MV-4-11 (cell line): ENCODE measurements around the gene MARF1.
"Not testable (repeated sequence)": the region's sequence is repeated elsewhere in the genome, so short reads cannot be mapped to it uniquely, and the experiment has no call there.

Source experiments
- DNase-seq: peaks from one replicate; lab custom pipeline; 2025; lab: John Stamatoyannopoulos, UW

Gene MARF1

DNA sequence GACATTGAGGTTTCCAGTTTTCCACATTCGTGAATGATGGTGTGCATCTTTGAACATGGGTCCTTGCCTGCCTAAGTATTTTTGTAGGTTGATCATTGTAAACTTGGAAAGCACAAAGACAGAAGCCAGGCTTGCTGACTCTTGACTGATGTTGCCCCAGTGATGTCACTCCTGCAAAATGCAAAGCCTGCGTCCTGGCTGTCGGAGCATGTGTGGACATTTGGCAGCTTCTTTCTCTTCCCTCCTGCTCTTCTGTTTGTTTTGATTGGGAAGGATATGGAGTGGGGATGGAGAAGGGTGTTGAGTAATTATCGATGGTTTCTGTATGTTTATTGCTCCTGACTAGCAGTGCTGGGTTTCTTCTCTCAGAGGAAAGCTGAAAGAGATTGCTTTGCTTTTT is 10.3 kb upstream of the MARF1 start:
- DNase-seq, result no peak

DNA sequence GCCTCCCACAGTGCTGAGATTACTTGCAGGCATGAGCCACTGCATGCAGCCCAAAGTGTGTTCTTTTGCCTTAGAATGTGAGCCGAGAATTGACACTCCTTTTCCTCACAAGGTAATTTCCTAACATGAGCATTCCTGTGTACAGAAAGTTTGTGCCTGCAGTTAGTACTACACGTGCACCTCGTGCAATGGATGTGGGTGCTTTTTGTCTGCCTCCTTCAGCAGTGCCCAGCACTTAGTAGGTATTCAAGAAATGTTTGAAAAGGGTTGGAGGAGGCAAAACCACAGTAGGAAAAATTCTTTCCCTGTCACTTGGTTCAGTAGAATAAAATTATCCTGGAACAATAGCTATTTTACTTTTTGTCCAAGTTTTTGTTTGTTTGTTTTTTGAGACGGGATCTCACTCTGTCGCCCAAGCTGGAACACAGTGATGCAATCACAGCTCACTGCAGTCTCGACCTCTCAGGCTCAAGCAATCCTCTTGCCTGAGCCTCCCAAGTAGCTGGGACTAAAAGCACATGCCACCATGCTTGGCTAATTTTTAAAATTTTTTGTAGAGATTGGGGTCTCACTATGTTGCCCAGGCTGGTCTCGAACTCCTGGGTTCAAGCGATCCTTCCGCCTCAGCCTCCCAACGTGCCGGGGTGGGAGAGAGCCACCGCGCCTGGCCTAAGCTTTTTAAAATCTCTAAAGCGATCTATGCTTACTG is 9.5 kb upstream of the MARF1 start:
- DNase-seq, result no peak

DNA sequence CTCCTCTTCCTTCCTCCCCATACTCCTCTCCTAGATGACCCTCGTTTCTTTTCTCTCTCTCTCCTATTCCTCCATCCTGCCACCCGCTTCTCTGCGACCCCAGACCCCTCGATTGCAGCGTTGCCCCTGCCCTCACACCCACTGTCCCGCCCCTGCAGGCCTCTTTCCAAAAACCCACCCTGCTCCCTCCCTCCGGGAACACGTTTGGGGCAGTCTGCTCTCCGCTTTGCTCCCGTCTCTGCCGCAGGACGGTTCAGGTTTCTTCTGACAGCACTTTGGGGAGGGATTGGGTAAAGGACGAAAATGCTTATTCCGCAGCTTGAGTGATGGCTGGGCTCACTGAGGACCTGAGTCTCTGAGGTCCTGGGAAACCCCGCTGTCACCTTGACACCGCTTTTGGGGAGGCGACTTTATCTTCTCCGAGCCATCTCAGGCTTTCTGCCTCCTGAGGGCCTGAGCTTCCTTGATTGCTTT is 7.8 kb upstream of the MARF1 start:
- DNase-seq, result no peak

DNA sequence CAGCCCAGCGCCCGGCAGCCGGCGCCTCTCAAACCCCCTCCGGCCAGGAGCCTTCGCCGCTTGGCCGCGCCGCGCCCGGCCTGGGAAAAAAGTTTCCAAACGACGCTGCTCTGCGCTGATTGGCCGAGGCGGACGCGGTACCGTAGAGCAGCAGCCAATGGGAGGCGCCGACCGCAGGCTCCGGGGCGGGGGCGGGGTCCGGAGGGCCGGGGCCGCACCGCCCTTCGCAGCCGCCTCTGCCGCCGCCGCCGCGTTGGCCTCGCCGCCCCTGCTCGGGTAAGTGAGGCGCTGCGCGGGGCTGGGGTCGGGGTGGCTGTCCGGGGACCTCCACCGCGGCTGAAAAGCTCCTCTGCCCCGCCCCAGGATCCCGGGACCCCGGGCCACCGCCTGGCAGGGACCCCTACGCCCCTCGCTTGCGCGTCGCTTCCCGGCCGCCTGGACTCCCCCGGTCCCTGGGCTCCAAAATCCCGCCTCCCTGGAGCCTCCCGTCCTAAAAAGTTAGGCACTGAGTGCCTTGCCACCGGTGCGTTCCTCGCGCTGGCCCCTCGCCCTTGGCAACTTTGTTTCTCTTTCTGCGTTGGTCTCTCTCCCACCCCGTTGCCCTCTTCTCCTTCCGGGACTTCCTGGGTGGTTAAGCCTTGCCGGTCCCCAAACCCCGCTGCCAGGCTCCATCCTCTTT is 7.2 kb upstream of the MARF1 start, which contains the start of gene NDE1:
Gene NDE1, plus strand, starts transcription at position 227 of the 679 bp plus-strand sequence. CDS start 14,534 bp downstream, outside the sequence.
- peak; percentile 79 for DNase-seq

DNA sequence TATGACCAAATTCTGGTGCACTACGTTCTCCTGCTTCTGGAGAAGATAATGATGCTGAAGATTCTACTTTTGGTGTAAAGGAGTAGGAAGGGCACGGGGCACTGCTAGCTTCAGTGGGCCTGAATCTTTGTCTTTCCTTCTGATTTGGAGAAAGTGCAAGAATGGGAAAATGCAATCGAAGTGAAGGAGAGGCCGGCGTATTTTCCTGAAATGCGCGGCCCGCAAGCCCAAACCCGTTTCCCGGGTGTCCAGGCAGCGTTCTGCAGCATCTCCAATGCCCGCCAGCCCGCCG is 6.7 kb upstream of the MARF1 start:
- no peak for DNase-seq

DNA sequence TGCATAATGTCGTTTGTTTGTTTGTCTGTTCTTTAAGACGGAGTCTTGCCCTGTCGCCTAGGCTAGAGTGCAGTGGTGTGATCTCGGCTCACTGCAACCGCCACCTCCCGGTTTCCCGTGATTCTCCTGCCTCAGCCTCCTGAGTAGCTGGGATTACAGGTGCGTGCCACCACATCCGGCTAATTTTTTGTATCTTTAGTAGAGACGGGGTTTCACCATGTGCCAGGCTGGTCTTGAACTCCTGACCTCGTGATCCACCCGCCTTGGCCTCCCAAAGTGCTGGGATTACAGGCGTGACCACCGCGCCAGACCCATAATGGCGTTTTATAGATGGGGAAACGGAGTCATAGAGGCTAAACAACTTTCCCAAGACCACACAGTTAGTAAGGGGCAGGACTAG is 6.4 kb upstream of the MARF1 start:
- DNase-seq, result not testable (repeated sequence)

DNA sequence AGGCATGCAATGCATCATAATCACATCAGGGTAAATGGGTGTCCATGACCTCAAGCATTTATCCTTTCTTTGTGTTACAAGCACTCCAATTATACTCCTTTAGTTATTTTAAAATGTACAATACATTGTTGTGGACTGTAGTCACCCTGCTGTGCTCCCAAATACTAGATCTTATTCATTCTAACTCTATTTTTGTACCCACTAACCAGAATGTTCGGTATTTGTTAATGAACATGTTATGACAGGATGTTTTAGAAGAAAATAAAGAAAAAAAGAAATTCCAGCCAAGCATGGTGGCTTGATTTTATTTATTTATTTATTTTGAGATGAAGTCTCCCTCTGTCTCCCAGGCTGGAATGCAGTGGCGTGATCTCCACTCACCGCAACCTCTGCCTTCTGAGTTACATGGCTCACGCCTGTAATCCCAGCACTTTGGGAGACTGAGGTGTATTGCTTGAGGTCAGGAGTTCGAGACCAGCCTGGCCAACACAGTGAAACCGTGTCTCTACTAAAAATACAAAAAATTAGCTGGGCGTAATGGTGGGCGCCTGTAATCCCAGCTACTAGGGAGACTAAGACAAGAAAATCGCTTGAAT is 5.3 kb upstream of the MARF1 start:
- no peak for DNase-seq

DNA sequence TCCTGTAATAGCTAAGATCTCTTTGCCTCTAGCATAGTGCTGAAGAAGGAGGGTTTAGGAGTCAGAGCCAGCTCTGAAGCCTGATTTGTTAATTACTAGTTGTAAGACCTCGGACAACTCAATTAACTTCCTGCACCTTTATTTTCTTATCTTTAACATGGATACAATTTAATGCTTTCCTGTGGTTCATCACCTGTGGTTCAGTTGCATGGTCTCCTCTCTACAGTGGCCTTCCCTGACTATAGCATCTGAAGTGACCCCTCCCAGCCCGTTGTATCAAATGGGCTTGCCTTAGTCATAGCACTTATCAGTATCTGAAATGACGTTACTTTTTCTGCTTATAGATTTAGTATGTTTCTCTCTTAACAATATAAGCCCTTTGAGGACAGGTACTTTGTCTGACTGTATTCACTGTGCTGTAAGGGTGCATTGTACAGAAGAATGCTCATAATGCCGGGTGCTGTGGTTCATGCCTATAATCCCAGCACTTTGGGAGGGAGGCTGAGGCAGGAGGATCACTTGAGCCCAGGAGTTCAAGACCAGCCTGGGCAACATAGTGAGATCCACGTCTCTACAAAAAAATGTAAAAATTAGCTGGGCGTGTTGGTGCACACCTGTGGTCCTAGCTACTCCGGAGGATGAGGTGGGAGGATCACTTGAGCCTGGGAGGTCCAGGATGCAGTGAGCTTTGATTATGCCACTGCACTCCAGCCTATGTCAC is 4.5 kb upstream of the MARF1 start:
- DNase-seq, result no peak

DNA sequence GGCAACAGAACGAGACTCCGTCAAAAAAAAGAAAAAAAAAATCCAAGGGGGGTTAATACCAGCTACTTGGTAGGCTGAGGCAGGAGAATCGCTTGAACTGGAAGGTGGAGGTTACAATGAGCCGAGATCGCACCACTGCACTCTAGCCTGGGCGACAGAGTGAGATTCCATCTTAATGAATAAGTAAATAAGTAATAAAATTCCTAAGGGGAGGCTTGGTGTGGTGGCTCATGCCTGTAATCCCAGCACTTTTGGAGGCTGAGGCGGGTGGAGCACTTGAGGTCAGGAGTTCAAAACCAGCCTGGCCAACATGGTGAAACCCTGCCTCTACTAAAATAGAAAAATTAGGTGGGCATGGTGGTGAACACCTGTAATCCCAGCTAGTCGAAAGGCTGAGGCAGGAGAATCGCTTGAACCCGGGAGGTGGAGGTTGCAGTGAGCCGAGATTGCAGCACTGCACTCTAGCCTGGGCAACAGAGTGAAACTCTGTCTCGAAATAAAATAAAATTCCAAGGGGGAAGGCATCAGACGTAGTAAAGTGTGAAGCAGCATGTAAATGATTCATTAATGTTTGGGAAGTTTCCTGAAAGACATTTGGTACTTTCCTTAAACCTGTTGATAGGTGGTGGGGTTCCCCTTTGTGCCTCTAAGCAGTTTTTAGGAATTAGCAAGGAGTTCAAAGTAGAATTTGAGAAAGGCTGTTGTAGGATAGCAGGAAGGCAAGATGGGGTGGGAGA is 3.8 kb upstream of the MARF1 start:
- not testable (repeated sequence) for DNase-seq

DNA sequence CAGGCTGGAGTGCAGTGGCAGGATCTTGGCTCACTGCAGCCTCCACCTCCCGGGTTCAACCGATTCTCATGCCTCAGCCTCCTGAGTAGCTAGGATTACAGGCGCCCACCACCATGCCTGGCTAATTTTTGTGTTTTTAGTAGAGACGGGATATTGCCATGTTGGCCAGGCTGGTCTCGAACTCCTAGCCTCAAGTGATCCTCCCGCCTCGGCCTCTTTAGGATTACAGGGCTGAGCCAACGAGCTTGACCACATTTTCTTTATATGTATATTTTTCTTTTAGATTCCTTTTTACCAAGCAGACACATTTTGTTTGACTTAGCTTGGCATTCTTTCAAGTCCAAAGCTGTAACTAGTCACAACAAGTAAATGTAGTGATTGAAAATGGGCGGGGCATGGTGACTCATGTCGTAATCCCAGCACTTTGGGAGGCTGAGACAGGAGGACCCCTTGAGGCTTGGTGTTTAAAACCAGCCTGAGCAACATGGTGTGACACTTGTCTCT is 2.1 kb upstream of the MARF1 start:
- peak; percentile 57 for DNase-seq

DNA sequence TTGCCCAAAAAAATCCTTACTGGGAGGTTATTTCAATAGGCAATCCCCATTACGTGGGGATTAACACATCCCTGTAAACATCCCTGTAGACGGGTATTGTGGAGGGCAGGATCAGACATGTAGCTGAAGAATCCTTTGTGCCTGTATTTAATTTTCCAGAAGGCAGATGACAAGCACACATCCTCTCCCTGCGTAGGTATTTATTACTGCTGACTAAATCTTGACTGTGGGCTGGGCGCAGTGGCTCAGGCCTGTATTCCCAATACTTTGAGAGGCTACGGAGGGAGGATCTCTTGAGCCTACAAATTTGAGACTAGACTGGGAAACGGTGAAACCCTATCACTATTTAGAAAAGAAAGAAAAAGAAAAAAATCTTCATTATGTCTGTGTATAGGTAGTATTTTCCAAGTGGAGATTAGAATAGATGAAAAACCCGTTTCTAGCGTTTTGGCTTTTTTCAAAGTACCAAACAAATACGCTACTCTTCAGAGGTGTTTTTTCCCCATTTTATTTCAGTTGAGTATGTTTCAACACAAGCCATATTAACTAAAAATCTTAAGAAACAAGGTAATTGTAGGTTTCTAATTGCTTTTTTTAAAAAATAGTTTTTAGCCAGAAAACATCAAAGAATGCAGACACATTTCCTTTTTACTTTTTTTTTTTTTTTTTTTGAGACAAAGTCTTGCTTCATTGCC is 1.5 kb upstream of the MARF1 start:
- DNase-seq, result no peak

DNA sequence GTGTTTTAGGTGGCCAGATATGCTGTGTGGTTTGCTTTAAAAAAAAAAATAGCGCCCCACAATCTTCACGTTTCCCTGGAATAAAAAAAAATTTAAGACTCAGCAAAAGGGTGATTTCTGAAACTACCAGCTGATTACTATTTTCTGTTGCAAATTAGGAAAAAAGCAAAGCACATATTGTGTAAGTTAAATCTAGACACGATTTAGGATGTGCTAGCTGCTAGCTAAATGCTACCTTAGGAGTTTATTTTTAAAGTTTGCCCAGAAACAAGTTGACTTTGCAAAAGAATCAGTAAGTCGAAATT is 944 bp upstream of the MARF1 start:
- DNase-seq, result no peak

DNA sequence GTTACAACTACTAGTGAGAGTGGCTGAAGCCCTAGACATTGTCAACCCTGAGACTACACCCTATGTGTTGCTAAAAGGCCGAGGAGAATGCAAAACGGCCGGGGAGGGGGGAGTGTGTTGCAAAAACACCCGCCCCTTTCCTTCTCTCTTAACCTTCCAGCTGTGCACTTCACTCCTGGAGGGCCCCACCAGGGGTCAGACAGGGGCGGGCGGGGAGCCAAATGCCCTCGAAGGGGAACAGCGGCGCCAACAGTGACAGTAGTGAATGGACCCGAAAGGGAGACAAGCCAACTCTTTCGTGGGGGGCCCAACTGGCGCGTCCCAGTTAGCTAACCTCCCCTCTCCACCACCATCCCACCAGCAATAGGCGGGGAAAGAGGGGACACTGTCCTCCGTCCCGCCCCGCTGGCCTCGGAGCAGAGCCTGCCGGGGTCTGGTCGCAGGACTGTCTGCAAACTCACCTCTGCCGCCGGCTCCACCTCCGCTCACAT is 352 bp downstream of the MARF1 start:
- peak; percentile 74 for DNase-seq

DNA sequence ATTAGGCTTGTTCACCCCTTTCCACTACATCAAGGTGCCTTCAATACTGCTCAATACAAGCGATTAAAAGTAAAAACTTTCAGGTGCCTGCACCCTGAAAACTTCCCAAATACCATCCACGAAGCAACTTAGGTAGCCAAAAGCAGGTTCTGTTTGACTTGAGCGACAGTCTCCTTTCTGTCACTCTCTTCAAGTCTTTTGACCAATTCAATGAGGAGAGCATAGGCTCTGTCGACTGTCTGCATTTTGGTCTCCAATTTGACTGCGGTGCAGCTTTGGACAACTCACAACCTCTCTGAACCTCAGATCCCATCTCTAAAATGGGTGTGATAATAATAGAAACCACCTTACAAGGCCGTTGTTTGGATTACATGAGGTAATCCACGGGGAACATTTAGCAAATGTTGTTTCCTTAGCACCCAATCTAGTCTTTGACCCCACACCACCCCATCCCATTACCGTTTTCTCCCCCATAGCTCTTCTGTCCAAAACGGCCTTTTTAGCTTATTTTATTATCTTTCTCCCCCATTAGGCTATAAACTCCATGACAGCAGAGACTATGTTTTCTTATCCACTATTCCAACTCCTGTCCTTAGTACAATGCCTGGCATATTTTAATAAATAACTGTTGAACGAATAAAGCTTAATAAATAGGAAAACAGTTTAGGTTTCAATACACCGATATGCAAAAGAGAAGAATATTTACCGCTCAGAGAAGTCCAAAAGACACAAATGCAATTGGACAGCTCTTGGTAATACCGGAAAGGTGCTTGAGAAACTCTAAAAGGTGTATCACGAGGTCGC is 999 bp downstream of the MARF1 start:
- DNase-seq, result no peak

DNA sequence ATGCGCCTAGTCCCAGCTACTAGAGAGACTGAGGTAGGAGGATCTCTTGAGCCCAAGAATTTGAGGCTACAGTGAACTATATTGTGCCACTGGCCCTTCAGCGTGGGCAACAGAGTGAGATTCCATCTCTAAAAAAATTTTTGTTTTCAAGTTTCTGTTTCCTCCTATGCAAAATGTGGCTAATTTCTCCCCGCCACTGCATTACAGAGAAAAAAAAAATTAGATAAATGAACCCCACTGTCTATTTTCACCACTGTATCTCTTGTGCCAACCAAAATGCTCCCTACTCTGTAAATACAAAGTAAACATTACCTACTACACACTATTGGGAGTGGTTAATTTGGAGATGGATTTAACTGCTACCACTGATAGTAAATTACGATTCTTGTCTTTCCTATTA is 2.0 kb downstream of the MARF1 start:
- no peak for DNase-seq

DNA sequence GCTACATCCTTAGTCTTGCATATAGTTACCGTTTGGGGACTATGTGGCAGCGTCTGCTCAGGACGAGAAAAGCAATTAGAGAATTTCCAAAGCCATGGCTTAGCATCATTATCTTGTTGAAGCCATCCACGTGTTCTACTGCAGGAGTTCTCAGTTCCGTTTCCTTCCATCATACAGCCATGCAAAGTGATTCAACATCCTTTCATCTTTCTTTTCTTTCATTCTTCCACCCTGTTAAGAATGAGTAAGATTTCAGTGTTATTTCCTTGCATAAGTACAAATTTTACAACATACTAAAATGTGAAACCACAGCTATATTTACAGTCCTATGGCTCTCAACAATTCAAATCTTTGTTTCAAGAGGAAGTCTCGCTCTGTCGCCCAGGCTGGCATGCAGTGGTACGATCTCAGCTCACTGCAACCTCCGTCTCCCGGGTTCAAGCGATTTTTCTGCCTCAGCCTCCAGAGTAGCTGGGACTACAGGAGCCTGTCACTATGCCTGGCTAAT is 3.8 kb downstream of the MARF1 start:
- peak; percentile 82 for DNase-seq

DNA sequence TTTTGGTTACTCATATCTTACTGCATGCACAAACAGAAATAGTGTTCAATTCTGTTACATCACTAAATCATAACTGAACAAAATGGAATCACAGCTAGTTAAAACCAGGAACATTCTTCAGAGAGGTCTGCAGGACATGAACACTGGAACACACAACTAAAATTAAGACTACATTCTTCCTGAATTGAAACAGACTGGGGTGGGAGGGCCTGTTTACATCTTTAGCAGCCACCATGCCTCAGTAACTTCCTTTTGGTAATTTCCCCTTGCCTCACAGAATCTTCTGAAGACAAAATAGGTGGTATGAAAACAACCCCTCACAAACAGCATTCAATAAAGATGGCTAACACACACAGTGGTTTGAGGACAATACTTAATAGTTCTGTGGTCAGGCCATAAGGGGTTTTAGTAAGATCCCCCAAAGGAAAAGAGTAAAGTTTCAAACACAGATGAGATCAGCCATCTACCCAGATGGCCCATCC is 6.5 kb downstream of the MARF1 start:
- DNase-seq, result no peak

DNA sequence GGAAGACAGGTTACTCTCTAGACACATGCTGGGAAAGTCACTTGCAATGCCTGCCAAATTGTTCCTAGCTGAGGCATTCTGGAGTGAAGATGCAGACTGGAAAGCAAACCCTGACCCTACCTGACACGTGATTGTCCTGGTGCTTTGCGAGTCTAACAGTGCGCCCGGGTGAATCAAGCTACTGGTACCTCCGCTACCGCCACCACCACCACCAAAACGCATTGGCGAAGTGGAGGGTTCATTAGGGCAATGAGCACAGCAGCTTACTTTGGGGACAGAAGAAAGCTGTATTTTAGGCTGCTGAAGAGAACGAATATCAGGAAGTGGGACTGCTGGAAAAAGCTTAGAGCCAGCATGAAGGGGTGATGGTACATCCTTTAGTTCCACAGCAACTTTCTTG is 7.0 kb downstream of the MARF1 start:
- DNase-seq, result no peak

DNA sequence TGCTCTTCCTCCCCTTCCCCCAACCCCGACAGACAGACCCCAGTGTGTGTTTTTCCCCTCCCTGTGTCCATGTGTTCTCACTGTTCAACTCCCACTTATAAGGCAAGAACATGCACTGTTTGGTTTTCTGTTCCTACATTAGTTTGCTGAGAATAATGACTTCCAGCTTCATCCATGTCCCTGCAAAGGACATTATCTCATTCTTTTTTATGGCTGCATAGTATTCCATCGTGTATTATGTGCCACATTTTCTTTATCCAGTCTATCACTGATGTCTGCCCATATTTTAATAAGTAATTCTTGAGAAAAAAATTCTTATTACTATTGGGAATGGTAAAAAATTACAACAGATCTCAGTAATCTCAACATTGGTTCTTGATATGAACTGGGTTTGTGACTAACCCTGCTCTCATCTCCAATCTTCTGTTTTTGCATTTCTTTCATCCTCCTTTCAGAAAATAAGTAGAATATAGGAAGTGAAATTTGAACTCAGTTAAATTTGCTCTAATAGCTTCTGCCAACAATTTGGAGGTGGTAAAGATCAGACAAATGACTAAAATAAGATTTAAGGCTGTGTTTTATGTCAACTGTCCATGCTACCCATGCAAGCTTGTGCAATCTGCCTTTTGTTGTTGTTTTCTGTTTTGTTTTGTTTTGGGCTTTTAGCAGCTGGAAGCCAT is 11.1 kb downstream of the MARF1 start:
- peak; percentile 2 for DNase-seq
